Upper lobe of left lung (tissue), 4 donors: ENCODE results near the gene SLC16A8.

Source experiments
- EP300 ChIP-seq, 4 donors: sonication (generic); formaldehyde crosslinking; IDR thresholded peaks; one replicate each; pipeline ENCODE4 v1.5.1; 2017; ENCODE audit warnings: antibody characterized with exemption in 4 of 4, control low read depth in 2 of 4
- TF ChIP-seq, protein P1 (sequence below), 6 experiments: fragments of 450-650 bp in 4 of 6; fragments of 200-600 bp in 2 of 6; sonication (generic) in 2 of 6; IDR thresholded peaks; one replicate each; pipeline ENCODE4 v1.5.1; 2016 to 2019; ENCODE audit warnings: antibody characterized with exemption in 6 of 6

DNA sequence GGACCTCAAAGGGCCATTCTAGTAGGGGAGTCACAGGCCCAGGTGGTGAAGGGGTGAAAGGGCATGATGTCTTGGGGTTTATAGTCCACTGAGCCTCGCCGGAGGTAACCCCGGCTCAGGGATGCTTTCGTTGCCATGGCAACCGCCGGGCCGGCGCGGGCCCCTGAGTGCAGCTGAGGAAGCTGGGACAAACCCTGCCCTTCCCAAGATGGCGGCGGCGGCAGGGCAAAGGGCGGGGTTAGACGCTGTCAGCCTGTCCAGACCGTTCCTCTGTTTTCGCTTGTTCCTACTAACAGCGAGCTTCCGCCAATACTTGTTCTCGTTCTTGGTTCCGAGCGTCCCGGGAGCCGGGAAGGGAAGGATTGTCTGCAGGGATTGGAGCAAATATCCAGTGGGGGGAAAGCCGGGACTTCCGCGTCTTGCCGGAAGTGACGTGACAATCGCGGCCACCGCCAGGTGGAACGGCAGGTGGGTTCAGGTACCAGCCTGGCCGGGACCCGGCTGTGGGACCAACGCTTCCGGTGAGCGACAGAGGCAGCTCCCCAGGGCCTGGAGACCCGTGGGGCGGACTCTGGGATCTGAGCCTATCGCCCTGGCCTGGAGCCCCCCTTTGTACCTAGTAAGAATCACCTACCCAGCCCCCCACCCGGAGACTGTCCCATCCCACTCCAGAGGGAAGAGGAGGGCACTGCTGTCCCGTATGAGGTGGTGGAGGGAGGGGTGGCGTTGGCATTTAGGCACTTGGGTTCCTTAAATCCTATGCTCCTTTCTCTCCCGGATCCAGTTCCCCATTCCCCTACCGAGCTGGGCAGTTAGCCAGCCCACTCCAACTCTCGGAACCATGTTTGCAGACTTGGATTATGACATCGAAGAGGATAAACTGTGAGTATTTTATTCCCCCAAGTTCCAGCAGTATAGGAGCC is 26.8 kb downstream of the SLC16A8 start, which contains the start of gene PICK1:
- TF ChIP-seq, protein P1, sequence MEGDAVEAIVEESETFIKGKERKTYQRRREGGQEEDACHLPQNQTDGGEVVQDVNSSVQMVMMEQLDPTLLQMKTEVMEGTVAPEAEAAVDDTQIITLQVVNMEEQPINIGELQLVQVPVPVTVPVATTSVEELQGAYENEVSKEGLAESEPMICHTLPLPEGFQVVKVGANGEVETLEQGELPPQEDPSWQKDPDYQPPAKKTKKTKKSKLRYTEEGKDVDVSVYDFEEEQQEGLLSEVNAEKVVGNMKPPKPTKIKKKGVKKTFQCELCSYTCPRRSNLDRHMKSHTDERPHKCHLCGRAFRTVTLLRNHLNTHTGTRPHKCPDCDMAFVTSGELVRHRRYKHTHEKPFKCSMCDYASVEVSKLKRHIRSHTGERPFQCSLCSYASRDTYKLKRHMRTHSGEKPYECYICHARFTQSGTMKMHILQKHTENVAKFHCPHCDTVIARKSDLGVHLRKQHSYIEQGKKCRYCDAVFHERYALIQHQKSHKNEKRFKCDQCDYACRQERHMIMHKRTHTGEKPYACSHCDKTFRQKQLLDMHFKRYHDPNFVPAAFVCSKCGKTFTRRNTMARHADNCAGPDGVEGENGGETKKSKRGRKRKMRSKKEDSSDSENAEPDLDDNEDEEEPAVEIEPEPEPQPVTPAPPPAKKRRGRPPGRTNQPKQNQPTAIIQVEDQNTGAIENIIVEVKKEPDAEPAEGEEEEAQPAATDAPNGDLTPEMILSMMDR (IDR thresholded peaks at IDR 0.05), result peak in 4 of 6 experiments; percentile 13 to 45 (median 24)
- TF ChIP-seq EP300 (IDR thresholded peaks at IDR 0.05), result no peak
